WI38 (cell line): ENCODE data around the gene TTC16.
"Not testable (repeated sequence)": the region's sequence is repeated elsewhere in the genome, so short reads cannot be mapped to it uniquely, and the experiment has no call there.

Experiments
- H3K4me3 ChIP-seq: 2 replicates; pipeline ENCODE4 v1.5.1; 2011; ENCODE audit warnings: low read depth, mild to moderate bottlenecking, control low read depth, low read length
- TF ChIP-seq, protein P1 (sequence below): IDR thresholded peaks from 2 replicates; pipeline ENCODE4 v1.5.1; 2012; ENCODE audit warnings: low read depth, mild to moderate bottlenecking, control low read depth, low read length

The TTC16 gene

DNA sequence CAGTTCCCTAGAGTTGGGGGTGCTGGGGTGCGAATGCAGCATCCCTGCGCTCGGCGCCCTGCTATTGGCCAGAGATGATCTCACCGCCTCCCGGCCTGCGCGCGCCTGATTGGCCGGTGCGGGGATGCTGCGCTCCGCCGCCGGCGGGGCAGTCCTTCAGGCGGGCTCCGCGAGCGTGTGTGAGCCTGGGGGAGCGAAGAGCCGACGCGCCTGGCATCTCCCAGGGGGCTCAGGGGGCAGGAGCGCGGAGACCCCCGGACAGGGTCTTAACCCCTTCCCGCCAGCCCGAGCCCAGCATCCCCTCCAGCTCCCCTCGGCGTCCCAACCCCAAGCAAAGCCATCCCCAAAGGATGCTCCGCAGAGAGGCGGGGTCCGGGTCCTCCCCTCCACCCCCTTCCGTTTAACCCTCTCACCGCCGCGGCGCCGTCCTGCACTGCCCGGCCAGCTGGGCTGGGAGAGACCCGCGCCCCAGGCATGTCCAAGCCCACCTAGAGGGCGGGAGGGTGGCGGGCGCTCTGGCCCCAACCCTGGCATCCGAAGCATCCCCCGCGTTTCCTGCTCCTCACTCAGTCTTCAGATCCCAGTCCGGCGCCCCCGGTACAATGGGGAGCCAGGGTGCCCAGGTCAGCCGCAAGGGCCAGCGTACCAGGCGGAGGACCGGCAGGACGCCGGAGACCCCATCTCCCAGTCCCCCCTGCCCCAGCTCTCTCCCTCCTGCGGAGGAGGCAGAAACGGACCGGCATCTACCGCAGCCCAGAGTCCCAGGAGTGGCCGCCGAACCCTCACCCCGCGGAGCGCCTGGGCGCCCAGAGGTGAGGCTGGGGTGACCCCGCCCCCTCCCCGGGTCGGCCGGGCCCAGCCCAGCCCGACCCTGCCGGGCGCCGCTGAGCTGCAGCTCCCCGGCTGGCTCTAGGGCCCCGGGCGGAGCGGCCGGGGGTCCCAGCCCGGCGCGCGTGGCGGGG lies 38.5 kb downstream of the TTC16 start:
- TF ChIP-seq, protein P1, sequence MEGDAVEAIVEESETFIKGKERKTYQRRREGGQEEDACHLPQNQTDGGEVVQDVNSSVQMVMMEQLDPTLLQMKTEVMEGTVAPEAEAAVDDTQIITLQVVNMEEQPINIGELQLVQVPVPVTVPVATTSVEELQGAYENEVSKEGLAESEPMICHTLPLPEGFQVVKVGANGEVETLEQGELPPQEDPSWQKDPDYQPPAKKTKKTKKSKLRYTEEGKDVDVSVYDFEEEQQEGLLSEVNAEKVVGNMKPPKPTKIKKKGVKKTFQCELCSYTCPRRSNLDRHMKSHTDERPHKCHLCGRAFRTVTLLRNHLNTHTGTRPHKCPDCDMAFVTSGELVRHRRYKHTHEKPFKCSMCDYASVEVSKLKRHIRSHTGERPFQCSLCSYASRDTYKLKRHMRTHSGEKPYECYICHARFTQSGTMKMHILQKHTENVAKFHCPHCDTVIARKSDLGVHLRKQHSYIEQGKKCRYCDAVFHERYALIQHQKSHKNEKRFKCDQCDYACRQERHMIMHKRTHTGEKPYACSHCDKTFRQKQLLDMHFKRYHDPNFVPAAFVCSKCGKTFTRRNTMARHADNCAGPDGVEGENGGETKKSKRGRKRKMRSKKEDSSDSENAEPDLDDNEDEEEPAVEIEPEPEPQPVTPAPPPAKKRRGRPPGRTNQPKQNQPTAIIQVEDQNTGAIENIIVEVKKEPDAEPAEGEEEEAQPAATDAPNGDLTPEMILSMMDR = no peak

DNA sequence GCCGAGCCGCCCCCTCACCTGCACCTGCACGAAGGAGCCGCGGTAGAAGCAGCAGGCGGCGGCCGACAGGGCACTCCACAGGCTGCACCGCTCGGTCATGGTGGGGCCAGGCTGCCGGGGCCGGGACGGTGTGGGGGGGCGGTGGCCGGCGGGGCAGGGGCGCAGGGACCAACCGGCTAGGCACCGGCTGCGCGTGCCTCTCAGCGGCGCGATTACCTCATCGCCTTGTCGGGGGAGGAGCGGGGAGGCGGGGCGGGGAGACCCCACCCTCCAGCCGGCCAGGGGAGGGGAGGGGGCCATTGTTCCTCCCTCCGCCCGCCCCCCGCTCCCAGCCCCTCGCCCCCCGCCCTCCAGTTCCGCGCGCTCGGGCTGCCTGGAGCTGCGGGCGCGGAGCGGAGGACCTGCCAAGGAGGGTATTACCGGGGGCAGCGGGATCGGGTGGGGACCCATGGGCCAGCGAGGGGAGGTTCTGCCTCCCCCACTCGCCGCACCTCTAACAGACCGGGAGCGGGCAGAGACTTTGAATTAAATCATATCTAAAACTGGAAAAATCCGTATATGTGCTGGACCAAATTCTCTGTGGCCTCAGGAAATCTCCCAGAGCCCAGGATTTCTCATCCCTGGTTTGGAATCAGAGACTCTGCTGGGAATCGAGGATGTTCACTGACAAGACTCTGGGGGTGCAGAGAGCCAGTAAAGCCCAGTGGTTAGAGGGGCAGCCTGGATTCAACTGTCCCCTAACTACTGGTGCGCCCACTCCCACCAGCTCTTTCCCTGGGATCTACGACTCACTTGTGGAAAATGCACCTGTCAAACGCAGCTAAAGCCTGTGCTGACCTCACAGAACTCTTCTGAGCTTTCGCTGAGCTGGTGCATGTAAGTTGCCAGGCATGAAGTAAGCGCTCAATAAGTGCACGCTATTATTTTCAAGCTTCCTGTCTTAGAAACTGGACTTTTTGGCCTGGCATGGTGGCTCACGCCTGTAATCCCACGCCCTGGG lies 39.5 kb downstream of the TTC16 start:
- TF ChIP-seq, protein P1 = no peak

More for the DNA sequence above, 38.5 kb downstream of the TTC16 start:
- H3K4me3 ChIP-seq = no peak overlapping the region

DNA sequence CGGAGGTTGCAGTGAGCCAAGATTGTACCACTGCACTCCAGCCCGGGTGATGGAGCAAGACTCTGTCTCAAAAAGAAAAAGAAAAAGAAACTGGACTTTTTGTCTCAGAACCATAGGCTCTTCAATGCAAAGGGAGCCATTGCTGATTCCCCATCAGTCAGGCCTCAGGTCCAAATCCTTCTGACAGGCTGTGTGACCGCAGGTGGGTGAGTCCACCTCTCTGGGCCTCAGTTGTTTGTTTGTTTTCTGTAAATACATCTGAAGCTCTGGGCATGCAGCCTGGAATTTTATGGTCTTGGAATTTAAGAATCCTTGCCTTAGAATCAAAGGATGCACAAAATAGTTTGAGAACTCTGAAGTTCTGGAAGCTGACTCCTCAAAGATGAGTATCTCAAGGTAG lies 40.4 kb downstream of the TTC16 start:
- no peak overlapping the region for H3K4me3 ChIP-seq
- TF ChIP-seq, protein P1 = no peak

More for the DNA sequence above, 39.5 kb downstream of the TTC16 start:
- no peak overlapping the region for H3K4me3 ChIP-seq

DNA sequence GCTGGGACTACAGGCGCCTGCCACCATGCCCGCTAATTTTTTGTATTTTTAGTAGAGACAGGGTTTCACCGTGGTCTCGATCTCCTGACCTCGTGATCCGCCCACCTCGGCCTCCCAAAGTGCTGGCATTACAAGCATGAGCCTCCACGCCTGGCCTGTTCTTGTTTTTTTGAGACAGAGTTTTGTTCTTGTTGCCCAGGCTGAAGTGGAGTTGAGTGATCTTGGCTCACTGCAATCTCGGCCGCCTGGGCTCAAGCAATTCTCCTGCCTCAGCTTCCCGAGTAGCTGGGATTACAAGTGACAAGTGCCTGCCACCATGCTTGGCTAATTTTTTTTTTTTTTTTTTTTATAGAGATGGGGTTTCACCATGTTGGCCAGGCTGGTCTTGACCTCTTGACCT lies 40.9 kb downstream of the TTC16 start:
- not testable (repeated sequence) for H3K4me3 ChIP-seq

DNA sequence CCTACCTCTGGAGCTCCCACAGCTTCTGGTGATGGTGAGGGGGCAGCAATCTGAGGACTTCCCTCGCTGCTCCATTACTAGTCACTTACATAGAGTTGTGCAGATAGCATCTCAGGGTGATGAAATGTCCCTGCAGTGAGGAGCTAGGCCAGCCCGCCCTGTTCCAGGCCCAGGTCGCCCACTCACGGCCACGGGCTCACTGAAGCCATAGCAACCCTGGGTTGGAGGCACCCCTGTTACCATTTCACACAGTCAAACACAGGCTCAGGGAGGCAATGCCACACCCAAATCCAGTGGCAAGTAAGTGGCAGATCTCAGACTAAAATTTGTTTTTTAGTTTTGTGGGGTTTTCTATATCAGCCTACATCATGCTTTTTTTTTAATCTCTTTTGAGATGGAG lies 43.0 kb downstream of the TTC16 start:
- TF ChIP-seq, protein P1 = no peak
- no peak overlapping the region for H3K4me3 ChIP-seq

DNA sequence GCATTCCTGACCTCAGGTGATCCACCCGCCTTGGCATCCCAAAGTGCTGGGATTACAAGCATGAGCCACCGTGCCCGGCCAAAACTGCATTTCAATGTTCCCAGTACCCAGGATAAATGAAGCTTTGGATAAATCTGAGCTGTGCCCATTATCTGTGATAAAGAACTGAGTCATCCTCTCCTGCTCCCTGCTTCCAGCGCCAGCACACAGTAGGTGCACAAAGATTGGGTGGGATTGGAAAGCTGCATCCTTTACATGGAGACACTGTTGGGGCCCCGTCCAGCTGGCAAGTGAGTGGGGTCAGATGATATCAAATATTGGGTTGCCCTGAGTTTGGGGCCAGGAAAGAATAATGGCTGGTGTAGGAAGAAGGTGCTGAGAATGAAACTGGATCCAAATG lies 45.2 kb downstream of the TTC16 start:
- H3K4me3 ChIP-seq = no peak overlapping the region
- TF ChIP-seq, protein P1 = no peak

DNA sequence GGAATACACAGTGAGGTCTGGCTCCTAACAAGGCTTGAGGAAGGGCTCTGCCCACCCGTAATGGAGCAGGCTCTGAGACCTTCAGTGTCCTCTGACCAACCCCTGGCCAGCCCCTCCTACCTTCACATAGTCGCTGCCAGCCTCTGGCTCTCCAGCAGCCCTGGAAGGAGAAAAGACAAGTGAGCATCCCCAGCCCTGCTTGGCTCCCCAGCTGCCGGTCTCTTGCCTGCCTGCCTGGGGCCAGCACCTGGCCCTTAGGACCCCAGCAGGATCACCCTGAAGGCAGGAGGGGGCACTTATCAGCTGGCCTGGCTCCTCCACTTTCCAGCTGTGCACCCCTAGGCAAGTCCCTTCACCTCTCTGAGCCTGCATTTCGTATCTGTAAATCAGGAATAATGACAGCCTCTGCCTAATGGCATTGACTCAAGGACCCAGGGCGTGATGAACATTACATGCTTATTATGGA lies 45.6 kb downstream of the TTC16 start:
- H3K4me3 ChIP-seq = no peak overlapping the region
- TF ChIP-seq, protein P1 = no peak
